HG03575 (cell line): ENCODE results near the gene NOP10.
"Not testable (repeated sequence)": the region's sequence is repeated elsewhere in the genome, so short reads cannot be mapped to it uniquely, and the experiment has no call there.

ENCODE experiments used
- ATAC-seq: cut with Tn5 transposase; IDR thresholded peaks from one replicate; pipeline ENCODE4 v1.9.1; 2021; ENCODE audit not compliant: unreplicated experiment, insufficient number of reproducible peaks, low FRiP score; ENCODE audit errors: extremely low read depth

The NOP10 gene

DNA sequence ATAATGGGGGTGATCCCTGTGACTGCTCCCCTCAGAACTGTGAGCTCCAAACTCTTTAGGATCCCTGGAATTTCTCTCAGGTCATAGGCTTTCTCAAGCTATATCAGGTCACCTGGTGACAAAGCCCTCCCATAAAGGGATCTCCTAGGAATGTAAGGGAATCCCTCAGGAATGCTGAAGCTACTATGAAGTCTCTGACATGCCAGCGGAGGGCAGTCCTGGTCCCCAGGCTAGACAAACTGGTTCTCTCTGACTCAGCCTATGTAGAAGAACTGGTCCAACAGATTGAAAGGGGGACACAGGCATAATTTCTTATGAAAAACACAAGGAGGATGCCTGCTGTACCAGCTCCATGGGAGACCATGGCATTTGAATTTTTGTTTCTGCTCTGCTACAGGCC lies 17.4 kb upstream of the NOP10 start:
- ATAC-seq, result no peak

DNA sequence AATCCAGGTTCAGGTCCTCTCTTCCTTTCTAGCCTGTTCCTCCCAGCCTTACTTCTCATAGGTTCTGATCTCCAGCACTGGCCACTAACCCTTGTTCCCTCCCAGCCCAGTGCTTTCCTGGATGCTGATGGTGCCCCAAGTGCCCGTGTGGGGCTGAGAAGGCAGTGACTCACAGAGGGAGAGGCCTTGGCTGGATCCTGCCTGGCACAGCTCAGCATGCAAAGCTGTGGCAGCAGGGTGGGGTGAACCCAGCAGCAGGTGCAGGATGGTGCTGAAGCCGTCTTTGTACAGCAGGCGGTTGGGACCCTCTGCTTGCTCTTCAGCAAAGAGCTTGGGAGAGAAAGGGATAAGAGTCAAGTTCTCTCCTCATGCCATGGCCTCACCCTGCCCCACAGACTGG lies 16.5 kb upstream of the NOP10 start:
- no peak for ATAC-seq

DNA sequence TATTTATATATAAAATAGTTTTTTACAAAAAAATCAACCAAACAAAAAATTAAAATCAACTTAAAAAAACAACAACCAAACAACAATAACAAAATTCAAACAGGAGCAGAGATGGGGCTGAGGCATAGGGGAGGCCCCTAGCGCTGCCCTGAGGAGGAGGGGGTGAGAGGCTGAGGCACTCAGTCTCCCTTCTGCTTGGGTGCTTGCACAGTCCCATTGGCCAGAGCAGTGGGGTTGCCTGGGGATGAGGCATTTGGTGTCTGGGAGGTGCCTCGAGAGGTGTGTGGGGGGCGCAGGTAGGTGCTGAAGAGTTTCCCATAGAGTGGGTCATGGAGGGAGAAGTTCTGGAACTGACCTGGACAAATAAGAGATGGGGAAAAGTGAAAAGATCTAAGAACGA lies 16.0 kb upstream of the NOP10 start:
- ATAC-seq, result no peak

DNA sequence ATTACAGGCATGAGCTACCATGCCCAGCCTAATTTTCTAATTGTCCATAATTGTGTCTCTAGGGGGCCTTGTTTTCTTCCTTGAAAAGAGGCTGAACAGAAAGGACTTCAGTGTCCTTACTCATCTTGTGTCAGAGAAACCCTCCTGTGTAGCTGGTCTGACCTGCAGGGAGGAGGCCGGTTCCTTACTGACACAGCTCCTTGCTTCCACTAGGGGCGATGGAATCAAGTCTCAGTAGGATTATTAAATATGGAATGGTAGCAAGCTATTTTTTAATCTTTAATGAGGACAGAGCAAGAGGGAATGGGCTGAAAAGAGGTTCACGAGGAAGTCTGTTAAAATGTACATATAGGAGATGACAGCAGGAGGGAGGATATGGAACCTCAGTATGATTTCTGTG lies 15.4 kb upstream of the NOP10 start:
- ATAC-seq, result no peak

DNA sequence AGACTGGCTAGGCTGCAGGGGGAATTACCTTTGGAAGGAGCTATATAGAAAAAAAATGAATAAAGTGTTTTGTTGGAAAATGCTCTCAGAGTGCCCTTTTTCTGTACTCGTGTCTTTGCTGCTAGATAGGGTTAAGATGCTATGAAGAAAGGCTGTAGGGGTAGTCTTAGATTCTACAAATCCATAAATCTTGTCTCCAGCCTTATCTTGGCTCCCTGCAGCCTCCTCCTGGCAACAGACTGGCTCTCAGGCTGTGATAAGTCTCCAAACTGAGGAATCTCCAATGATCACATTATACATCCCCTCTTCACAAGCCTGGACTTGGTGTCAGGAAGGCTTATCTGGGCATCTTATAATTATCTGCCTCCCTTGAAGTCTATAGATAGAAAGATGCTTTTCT lies 14.7 kb upstream of the NOP10 start:
- ATAC-seq, result no peak

DNA sequence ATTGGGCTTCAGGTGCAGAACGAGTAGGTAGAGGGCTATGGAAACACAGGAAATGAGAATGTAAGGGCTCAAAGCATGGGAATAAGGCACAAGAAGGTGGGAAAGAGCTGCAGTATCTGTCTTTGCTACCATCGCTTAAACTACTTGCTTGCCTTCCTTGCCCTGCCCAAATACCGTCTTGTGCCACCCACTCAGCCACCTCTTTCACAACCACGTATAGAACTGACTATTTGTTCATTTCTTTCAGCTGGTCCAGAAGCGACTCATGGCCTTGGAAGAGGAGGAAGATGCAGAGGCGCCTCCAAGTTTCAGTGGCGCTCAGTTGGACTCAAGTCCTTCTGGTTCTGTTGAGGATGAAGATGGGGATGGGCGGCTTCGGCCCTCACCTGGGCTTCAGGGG lies 12.3 kb upstream of the NOP10 start:
- no peak for ATAC-seq

DNA sequence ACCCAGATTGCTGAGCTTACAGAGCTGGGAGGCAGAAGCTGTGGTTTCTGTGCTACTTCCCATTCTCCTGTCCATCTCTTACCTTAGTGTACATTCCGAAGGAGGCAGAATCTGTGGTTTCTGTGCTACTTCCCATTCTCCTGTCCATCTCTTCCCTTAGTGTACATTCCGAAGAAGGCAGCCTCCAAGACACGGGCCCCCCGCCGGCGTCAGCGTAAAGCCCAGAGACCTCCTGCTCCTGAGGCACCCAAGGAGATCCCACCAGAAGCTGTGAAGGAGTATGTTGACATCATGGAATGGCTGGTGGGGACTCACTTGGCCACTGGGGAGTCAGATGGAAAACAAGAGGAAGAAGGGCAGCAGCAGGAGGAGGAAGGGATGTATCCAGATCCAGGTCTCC lies 11.3 kb upstream of the NOP10 start:
- no peak for ATAC-seq

DNA sequence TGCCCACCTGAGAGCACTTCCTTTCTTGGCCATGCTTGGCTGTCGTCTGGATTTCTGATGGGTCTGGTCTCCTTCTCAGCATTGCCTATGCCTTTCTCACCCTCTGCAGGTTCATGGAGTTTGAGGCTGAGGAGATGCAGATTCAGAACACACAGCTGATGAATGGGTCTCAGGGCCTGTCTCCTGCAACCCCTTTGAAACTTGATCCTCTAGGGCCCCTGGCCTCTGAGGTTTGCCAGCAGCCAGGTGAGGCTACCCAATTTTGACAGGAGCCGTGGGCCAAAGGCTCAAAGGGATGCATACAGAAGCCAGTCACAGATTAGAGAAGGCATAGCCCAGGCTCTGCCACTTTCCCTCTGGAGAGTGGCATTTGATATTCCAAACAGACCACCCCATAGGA lies 10.7 kb upstream of the NOP10 start:
- ATAC-seq, result no peak

DNA sequence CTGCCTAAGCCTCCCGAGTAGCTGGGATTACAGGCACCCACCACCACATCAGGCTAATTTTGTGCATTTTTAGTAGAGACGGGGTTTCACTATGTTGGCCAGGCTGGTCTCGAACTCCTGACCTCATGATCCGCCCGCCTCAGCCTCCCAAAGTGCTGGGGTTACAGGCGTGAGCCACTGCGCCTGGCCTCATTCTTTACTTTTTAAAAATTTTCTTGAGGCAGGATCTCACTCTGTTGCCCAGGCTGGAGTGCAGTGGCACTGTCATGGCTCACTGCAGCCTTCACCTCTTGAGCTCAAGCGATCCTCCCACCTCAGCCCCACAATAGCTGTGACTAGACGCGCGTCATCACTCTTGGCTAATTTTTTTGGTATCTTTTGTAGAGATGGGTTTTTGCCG lies 10.1 kb upstream of the NOP10 start:
- not testable (repeated sequence) for ATAC-seq

DNA sequence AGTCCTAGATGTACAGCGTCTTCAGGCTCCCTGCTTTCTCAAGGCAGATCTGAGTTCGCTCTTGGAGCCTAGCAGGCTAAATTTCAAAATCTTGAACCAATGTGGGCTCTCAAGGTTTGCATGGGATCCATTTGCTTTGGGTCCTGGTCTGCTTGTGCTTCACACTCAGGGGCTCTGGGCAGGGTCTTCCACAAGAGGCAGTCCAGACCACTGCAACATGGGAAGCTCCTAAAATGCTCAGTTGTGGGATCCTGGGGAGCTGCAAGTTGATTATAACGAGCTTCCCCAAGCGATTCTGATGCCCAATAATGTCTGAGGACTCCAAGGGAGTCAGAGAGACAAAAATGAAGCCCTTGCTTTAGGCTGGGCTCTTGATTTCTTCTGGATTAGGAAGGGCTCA lies 6.8 kb upstream of the NOP10 start:
- ATAC-seq, result no peak

DNA sequence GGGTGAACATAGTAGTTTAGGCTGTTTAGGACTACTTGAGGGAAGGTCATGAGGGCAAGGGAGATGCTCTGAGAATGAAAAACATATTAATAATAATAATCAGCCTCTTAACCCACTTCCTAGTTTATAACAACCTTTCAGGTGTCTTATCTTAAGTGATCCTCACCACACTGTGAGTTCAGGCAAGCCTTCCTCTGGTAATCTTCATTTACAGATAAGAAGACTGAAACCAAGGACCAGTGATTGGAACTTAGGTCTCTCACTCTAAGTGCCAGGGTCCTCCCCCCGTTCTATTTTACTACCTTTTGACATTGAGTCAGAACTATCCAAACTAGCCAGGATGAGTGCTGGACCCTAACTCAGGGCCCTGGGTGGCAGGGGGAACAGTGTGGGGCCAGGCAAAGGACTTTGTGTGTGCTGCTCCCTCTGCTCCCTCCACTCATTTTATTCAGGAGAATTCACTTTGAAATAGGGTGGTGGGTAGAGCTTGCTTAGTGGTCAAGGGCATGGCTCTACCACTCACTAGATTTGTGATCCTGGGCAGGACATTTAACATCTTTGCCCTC lies 5.9 kb upstream of the NOP10 start:
- ATAC-seq, result no peak

DNA sequence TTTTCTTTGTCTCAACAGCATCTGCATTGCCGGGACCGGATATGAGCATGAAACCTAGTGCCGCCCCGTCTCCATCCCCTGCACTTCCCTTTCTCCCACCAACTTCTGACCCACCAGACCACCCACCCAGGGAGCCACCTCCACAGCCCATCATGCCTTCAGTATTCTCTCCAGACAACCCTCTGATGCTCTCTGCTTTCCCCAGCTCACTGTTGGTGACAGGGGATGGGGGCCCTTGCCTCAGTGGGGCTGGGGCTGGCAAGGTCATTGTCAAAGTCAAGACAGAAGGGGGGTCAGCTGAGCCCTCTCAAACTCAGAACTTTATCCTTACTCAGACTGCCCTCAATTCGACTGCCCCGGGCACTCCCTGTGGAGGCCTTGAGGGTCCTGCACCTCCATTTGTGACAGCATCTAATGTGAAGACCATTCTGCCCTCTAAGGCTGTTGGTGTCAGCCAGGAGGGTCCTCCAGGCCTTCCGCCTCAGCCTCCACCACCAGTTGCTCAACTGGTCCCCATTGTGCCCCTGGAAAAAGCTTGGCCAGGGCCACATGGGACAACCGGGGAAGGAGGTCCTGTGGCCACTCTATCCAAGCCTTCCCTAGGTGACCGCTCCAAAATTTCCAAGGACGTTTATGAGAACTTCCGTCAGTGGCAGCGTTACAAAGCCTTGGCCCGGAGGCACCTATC lies 5.2 kb upstream of the NOP10 start:
- ATAC-seq, result no peak

DNA sequence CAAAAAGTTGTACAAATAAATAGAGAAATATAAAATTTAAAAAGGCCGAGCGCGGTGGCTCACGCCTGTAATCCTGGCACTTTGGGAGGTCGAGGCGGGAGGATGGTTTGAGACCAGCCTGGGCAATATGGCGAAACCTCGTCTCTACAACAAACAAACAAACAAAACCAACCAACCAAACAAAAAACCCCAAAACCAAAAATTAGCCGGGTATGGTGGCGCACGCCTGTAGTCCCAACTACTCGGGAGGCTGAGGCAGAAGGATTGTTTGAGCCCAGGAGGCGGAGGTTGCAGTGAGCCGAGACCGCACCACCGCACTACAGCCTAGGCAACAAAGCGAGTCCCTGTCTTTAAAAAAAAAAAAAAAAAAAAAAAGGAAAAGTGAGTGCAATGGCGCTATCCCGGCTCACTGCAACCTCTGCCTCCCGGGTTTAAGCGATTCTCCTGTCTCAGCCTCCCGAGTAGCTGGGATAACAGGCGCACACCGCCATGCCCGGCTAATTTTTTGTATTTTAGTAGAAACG lies 661 bp downstream of the NOP10 start:
- ATAC-seq, result not testable (repeated sequence)

DNA sequence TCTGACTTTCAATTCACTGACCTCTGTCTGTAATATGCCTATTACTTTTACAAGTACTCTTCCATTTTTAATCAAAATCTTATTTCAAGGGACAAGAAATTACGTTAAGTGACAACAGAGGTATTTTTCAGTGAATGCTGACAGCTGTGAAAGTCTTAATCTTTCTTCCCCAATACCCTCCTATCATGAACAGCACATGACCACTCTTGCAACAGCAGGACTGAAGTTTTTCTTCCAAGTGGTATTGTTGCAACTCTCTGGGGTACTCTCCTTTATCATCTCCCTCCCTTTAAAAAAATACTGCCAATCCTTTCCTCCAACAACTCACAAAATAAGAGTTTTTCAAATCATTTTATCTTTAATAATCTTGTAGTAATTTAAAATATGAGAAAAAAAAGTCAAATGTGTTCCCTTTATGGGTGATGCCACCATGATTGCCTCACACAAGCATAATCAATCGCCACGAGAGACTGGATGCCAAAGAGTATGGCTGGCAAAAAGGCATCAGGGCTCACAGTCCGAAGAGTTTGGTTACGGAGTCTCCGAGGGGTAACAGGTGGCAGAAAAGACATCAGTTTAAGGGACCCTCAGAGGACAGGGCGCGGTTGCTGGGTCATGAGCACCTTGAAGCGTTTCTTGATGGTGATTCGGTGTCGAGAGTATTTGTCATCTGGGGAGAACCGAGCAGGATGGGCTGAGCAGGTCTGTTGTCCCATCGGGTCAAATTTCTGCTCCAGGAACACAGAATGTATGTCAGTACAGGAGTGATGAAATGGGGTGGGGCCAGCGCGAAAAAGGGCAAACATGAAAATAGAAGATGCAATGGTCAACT lies 1.3 kb downstream of the NOP10 start:
- ATAC-seq, result no peak

DNA sequence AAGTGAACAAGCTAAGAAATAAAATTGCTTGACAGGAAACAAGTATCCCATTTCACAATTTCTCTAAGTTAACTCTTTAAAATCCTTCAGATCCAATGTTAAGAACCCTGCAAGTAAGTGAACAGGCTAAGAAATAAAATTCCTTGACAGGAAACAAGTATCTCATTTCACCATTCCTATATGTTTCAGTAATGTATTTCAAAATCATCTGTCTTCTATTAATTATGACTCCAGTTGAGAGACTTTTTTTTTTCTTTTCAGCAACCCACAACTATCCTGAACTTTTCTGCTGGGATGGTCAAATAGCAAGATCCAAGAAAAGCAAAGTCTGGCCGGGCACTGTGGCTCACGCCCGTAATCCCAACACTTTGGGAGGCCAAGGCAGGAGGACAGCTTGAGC lies 3.0 kb downstream of the NOP10 start:
- no peak for ATAC-seq

DNA sequence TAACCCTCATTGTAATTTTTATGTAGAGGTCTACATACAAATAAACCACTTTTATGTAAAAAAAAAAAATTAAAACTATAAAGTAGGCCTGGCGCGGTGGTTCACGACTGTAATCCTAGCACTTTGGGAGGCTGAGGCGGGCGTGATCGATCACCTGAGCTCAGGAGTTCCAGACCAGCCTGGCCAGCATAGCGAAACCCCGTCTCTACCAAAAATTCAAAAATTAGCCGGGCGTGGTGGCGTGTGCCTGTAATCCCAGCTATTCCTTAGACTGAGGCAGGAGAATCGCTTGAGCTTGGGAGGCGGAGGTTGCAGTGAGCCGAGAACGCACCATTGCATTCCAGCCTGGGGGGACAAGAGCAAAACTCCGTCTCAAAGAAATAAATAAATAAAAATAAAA lies 4.6 kb downstream of the NOP10 start:
- ATAC-seq, result no peak

DNA sequence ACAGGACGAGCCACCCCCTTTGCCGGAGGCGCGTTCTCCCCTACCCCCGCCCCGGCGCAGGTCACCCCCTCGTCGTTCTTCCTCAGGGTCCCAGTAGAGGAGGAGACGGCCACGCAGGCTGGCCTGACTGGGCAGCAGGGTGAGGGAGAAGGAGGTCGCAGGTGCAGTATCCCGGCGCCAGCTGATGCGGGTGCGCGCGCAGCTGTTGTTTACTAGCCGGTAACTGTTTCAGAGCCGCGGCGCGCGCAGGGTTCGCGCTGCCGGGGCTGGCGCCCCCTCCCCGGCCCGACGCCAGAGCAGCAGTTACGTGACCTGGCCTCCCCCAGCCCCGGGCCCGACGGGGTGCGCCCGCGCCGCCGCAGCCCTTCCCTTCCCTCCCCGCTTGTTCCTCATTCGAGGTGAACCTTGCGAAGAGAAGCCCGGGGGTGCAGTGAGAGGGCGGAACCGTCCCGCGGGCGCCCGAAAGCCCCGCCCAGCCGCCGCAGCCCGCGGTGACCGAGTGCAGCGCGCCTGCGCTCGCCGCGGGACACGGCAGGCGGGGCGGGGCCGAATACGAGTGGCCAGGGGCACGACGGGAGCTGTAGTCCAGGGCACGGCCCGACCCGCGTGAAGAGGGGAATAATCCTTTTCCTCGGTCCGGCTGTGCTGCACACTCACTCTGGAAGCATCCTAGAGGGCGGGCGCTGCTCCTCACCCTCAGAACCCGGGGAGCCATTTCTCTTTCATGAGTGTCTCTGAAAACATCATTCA lies 5.2 kb downstream of the NOP10 start, which contains the start of gene SLC12A6:
TSS of gene SLC12A6 (minus strand) at position 225 of the 750 bp plus-strand sequence. CDS start 1,101 bp downstream, outside the sequence.
- no peak for ATAC-seq

DNA sequence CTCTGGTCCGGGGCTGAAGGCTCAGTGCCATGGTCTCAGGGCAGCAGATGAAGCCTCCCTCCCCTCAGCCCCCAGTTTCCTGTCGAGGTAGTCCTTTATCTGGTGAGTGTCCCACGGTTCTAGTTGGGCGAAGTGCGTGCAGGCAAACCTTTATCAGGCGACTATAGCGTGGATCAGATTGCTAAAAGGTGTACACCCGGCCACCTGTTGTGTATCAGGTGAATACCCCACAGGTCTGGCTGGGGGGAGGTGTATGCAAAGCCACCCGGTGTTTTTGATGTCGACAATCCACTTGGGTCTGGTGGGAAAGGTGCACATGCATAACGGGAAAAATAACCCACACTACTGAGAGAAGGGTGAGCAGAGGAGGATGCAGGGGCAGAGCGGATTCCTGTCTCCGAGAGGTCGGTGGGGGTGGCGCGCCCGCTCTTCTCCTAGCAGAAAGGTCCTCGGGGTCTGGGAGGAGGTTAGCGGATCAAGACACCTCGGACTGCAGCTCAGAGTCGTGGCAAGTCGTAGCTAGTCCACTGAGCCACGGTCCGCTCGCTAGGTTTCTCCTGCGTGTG lies 5.9 kb downstream of the NOP10 start:
- ATAC-seq, result no peak
